Cardiac septum (tissue), 1 donor: Measurements from ENCODE around the gene GUCA2A. TPM values are rescaled to one million over a fixed set of nuclear protein-coding genes. Genes with fewer than 3 reads are reported as not detected.

Experiments
- DNase-seq: peaks from one replicate; pipeline ENCODE4 v3.0.0-alpha.2; 2020; ENCODE audit warnings: low spot score
- intact Hi-C: fragments of 100-400 bp; cut with DNase I; formaldehyde crosslinking; loops from one replicate; pipeline ENCODE4 v1.14.0; 2022
- total RNA-seq: library from RNA; stranded (reverse); fragmentation: NEBNext Ultra II Directional; extraction: Animal tissue kit (Norgen Biotek cat#: 25700); gene quantifications from one replicate; pipeline ENCODE4 v1.2.1, GENCODE V29; 2021
- donor health status: DM: no; HTN: no; CAD: no.

The GUCA2A gene
- total RNA-seq, 1 donor from 2014 or later, result not detected

GRCh38 chr1:42140191-42140590 is 24.4 kb downstream of the GUCA2A start:
- intact Hi-C loops, result no loop called here
- DNase-seq, result no peak

GRCh38 chr1:42139444-42139843 is 25.1 kb downstream of the GUCA2A start:
- DNase-seq, result no peak
- intact Hi-C loops, result no loop called here

GRCh38 chr1:42138586-42138985 is 26.0 kb downstream of the GUCA2A start:
- intact Hi-C loops, result no loop called here
- no peak for DNase-seq

GRCh38 chr1:42137766-42138165 is 26.8 kb downstream of the GUCA2A start:
- intact Hi-C loops, result no loop called here
- no peak for DNase-seq

DNA sequence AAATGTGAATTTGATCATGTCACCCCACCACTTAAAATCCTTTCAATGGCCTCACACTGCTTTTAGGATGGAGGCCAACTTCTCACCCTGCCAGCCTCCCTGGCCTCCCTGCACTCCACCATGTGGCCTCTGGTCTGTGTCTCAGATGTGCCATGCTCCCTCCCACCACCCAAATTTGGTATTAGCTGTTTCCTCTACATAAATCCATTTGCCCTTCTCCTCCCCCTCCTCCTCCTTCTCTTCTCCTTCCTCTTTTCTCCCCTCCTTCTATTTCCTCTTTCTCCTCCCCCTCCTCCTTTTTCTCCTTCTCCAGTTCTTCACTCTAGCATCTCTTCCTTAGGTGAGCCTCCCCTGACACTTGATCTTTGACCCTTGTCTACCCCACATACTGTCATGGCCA is 28.1 kb downstream of the GUCA2A start:
- intact Hi-C loops, result no loop called here

DNA sequence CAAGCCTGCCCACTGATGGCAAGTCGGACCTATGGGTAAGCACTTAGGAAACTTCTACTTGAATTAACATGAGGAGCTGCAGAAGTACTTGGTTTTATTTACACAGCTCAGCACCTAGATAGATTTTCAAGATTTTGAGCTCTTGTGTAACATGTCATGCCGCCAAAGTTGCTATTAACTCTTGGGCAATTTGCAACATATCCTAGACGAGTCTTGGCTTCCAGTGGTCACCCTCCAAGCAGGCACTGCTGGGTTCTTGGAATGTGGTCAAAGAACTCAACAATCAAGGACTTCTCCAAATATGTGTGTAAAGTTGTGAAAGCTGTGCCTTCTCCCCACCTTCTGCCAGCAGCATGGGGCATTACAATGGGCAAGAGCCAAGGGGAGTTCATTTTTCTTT is 29.1 kb downstream of the GUCA2A start:
- intact Hi-C loops, result no loop called here
- no peak for DNase-seq

More for the DNA sequence above, 28.1 kb downstream of the GUCA2A start:
- no peak for DNase-seq

DNA sequence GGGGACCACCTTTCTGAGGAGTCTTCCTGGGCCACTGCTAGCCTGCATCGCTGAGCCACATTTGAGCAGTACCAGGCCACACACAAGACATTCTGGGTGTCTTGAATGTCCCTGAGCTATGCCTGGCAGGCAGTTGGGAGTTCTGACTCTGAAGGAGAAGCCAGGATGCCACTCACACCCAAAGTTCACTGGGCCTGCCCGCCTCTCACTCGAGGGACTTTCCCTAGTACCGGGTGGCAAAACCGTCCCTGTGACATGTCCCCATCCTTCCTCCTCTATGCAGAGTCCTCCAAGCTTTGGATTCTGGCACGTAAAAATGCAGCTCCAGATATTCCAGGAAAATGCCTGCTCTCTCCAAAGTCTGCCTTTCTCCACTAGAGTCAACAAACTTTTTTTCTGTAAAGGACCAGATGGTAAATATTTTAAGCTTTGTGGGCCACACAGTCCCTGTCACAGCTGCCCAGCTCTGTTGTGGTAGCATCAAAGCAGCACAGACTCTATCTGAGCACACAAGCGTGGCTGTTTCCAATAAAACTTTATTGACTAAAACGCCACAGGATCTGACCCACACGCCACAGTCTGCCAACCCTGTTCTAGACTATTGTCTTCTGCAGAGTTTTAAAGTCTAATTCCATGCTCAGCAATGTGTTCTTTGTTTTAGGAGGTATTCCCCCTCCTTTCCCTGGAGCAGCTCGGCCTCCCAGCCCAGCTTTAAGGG is 30.6 kb downstream of the GUCA2A start:
- no peak for DNase-seq
- intact Hi-C loops, result no loop called here

- intact Hi-C loops, result no loop called here
- no peak for DNase-seq
Observed at GRCh38 chr1:42133390-42133789, 31.2 kb downstream of the GUCA2A start.

DNA sequence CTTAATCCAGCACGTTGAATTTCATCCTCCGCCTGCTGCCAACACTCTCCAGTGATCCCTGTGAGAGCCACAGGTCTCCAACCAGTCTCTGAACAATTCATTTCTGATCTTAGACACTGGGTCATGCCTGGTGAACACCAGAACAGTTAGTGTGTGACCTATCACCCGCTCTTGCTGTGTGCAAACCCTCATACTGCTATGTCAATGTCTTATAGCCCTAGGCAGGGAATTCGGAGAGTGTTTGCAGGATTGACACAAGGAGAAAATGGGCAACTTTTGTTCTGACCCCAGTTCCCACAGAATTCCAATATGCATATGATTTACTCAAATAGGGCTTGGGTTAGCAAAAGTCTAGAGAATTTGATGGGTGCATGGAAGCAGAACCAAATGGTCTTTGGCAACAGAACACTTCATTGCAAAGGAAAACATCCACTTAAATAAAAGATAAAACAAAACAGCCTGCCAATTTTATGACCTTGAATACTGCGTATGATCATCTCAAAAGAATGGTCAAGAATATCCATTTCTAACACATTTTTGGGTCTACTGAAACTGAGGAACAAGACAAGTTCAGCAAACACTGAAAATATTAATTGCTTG is 34.4 kb downstream of the GUCA2A start:
- intact Hi-C loops, result no loop called here
- no peak for DNase-seq

DNA sequence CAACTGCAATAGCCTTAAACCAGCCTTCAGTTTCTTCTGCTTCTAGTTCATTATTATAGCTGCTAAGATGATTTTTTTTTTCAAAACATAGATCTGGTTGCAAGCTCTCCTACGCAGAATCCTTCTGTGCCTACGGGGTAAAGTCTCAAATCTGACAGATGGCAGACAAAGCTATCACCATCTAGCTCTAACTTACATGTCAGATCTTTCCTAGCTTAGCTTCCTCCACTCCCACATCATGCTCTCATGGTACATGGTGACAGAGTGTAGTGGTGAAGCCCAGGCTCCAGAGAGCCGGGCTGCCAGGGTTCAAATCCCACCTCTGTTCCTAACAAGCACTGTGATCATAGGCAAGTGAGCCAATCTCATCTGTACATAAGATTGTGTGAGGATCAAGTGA is 35.6 kb downstream of the GUCA2A start:
- intact Hi-C loops, result no loop called here
- no peak for DNase-seq

DNA sequence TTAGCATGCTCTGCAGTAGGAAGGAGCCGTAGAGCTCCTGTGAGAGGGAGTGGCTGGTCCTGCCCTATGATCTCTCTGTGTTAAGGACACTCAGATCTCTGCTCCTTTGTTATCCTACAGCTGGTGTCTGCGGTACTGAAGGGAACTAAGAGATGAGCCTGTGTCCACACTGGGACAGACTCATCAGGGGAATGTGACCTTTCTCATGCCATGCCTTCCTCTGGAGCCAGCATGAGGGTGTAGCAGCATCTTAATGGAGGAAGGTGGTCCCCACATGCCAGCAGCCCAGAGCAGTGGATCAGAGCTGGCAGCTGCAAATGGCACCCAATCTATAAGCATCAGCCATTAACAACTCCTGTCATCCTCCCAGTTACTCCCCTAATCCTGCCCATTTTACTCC is 36.0 kb downstream of the GUCA2A start:
- intact Hi-C loops, result no loop called here
- DNase-seq, result no peak

- intact Hi-C loops, result no loop called here
- no peak for DNase-seq
Observed at GRCh38 chr1:42127767-42128166, 36.8 kb downstream of the GUCA2A start.

DNA sequence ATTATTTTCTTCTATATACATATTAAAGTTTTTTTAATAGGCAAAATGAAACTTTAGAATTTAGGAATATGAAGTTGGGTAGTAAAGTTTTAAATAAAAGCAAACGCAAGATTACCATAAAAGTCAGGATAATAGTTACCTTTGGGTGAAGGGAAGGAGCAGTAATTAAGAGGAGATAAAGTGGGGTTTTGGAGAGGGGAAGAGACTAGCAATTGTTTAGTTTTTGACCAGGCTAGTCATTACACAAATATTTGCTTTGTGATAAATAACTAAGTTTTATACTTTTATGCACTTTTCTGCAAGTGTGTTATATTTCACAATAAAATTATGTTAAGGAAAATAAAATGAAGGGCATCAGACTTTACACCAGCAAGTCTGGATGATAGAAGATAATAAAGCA is 39.0 kb downstream of the GUCA2A start:
- intact Hi-C loops, result no loop called here
- DNase-seq, result no peak

GRCh38 chr1:42122408-42122807 is 42.1 kb downstream of the GUCA2A start:
- no peak for DNase-seq
- intact Hi-C loops, result no loop called here

- intact Hi-C loops, result no loop called here
- no peak for DNase-seq
Observed at GRCh38 chr1:42118125-42118524, 46.4 kb downstream of the GUCA2A start.

GRCh38 chr1:42117214-42117613 is 47.3 kb downstream of the GUCA2A start:
- no peak for DNase-seq
- intact Hi-C loops, result no loop called here

DNA sequence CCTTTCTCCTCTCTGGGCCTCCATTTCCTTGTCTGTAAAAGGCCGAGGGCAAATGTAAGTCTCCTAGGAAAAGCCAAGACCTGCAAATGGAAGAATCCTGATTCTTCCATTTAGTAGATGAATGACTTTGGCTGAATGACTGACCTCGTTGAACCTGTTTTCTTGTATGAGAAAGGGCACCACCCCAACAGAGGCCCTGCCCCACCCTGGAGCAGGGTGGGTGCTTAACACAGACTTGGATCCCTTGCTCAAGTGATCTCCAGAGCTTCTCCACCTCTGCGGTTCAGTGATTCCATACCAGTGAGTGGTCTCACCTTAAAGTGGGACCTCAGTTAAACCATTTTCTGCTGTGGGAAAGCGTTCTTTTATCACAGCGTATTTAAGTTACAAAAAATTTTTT is 50.3 kb downstream of the GUCA2A start:
- intact Hi-C loops, result no loop called here
- no peak for DNase-seq

Other genes with a start within 250 kb of the GUCA2A start
- 3.7 TPM for gene HIVEP3, start 245.8 kb downstream of the GUCA2A start, total RNA-seq
- gene GUCA2B, start 11.3 kb downstream of the GUCA2A start, total RNA-seq, result not detected
- 46.2 TPM for gene FOXJ3, start 170.5 kb upstream of the GUCA2A start, total RNA-seq
- gene RIMKLA, start 216.0 kb upstream of the GUCA2A start, total RNA-seq, result 7.6 TPM